IPS-11a (cell line): ENCODE measurements around the gene NFIX.

Source experiments
- H3K4me3 ChIP-seq: one replicate; pipeline ENCODE4 v1.5.1; 2013; ENCODE audit warnings: low read depth, low read length, control low read depth

Gene NFIX

DNA sequence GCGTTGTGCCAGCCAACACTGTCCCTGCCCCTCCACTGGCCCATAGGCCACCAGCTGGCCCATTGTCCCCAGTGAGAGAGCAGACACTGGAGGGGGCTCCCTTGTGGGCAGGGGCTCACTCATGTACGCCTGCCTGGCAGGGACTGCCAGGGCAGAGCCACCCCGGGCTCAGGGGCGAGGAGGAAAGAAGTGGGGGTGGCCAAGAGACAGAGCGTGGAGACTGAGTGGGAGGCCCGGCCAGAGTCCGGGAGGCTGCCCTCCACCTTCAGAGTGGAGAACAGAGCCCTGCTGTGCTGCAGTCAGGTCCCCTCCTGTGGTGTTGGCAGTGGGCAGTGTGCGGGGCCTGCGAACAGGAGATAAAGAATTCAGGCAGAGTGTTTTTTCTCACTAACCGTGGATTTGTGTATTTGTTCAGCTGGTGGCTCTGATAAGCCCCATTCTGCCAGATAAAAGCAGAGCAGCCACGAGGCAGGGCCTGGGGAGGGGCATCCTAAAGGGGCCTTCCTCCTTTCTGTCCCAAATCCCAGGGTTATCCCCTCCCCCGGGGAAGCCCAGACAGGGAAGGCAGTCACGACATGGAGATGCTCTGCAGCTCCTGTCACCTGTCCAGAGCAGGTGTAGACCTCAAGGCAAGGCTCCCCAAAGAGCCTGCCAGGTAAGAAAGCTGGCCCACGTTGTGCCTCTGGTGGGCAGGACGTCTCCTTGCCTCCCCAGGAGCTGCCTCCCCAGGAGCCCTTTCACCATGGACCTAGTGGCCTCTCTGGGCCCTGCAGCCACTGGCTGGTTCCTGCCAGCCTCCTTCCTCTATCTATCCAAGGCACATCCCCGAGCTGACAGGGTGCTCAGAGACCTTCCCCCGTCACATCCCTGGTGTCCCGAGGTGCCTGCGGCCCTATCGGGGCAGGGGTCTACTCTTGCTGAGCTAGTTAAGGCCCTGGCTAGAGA lies 74.4 kb downstream of the NFIX start:
- H3K4me3 ChIP-seq: no peak overlapping the region

DNA sequence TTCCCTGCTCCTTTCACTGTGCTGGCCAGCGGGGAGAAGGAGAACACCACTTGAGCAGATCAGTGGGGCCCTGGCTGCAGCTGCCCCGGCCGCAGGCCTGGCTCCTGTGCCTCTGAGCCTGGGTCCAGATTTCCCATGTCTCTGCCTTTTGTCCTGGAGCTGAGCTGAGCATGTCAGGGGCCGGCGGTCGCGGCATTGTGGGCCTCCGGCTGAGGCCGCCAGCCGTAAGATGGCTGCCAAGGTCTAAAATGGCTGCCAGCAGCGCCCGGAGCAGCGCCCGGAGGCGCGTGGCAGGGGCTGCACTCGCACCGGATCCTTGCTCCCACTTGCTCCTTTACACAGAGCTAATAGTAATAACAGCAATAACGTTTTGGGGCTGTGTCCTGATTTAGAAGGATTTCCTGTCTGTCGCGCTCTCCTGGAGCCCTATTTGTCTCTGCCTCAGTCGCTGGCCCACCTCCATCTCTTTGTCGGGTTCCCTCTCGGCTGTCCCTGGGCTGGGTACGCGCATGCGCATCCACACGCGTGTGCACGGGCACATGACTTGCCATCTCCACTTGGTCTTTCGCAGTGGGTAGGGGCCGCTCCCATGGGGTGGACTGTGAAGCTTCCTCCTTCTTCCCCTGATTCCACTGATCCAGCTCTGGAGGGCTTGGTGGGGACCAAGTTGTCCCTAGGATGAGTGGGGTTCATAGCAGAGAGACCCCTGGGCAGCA lies 75.3 kb downstream of the NFIX start:
- H3K4me3 ChIP-seq: no peak overlapping the region

DNA sequence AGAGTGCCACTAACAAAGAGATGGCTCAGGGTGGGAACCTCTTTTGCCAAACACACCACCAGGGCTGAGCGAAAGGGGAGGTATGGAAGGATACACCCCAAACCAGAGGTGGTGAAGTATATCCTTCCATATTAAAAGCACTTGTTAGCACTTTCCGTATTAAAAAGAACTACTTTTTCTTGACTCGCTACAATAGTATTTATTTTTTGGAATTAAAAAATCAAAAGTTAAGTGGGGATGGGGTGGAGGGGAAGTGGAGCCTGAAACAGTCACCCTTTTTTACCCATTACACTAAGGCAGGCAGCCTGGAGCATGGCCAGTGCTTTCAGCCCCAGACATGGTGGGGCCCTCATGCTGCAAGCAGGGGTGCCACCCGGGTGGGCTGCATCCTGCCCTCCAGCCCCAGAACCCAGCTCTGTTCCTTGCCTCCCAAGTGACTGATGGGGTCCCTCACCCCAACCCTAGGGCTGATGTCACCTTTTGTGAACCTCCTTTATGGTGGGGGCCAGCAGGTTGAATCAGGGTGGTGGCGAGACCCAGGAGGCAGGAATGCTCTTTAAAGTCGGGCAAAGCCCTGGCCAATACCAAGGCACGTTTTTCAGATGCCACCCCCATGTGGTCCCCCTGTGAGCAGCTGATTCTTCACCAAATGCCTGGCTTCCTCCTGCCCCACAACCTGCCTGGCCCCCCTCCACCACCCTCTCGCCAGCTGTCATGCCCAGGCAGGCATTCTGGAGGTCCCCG lies 76.3 kb downstream of the NFIX start:
- H3K4me3 ChIP-seq: no peak overlapping the region

- no peak overlapping the region for H3K4me3 ChIP-seq
Observed at GRCh38 chr19:13072188-13072908, 77.1 kb downstream of the NFIX start.

DNA sequence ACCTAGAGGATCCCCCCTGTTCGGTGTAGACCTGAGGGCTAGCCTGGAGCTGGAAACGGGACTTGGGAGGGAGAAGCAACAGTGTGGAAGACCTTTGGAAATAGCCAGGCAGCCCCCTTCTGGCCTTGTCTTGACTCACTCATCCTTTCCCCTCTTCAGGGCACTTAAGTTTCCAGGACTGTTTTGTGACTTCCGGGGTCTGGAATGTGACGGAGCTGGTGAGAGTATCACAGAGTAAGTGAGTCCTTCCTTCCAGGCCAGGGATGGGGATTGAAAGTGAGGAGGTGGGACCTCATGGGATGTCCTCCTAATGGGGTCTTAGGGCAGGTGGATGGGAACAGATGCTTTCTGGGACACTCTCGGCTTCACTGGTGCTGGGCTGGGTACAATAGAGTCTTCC lies 78.0 kb downstream of the NFIX start:
- H3K4me3 ChIP-seq: no peak overlapping the region

- H3K4me3 ChIP-seq: no peak overlapping the region
Observed at GRCh38 chr19:13074378-13074777, 79.1 kb downstream of the NFIX start.

GRCh38 chr19:13076320-13076719 lies 81.0 kb downstream of the NFIX start:
- H3K4me3 ChIP-seq: no peak overlapping the region

DNA sequence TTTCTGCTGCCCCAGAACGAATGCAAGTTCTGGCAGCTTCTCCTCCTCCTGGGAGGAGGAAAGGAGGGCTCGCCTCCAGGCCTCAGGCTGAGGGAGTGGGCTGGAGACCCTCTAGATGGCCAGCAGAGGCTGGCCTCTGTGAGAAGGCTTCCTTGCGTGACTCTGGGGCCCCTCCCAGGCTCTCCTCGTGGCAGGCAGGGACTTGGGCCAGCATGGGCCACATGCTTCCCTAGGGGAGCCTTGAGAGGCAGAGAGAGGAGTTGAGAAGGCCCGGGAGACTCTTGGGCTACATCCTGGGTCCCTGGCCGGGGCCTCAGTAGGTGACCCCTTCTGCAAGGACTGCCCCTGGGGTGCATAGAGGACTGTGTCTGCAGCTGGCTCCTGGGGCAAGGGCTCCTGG lies 81.5 kb downstream of the NFIX start:
- H3K4me3 ChIP-seq: no peak overlapping the region

DNA sequence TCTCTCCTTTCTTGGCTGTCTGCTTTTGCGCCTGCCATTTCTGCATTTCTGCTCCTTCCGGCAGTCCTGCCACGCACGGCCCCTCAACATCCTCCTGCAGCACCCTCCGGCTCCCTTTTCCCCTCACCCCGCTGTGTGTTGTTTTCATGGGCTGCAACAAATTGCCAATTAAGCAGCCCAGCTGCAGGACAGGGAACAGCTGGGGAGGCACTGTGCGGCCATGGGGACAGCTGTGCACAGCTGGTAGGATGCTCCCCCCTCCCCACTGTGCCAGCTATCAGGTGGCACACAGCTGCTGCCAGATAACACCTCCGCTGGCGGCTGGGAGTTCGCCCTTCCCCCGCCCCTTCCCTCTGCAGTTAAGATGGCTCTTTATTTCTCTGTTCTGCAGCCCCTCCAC lies 82.0 kb downstream of the NFIX start:
- H3K4me3 ChIP-seq: no peak overlapping the region

GRCh38 chr19:13078381-13078780 lies 83.1 kb downstream of the NFIX start:
- H3K4me3 ChIP-seq: no peak overlapping the region

DNA sequence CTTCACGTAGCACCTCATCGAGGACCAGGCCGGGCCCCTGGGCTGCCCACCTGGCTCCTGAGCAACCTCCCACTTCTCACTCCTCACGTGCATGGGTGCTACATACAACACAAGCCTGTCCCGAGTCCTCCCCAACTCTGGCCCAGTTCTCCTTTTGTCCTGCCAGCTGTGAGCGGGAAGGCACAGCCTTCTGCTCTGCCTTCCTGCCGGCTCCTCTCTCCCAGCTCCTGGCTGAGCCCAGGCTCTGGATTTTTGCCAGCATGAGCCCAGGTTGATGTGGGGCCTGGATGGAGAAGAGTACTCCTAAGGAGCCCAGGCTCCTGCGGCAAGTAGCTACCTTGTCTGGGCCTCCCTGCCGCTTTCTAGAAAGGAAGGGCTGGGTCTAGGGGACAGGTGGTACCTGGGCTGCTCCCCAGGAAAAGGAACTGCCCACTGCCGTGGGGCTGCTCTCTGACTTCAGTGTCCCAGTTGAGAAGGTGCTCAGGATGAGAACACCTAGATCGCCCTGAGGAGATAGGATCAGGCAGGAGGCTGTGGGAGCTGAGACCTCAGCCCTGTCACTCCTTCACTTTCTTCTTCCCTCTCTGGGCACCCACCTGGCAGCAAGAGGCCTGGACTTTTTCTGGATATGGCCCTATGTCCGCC lies 83.7 kb downstream of the NFIX start:
- no peak overlapping the region for H3K4me3 ChIP-seq

DNA sequence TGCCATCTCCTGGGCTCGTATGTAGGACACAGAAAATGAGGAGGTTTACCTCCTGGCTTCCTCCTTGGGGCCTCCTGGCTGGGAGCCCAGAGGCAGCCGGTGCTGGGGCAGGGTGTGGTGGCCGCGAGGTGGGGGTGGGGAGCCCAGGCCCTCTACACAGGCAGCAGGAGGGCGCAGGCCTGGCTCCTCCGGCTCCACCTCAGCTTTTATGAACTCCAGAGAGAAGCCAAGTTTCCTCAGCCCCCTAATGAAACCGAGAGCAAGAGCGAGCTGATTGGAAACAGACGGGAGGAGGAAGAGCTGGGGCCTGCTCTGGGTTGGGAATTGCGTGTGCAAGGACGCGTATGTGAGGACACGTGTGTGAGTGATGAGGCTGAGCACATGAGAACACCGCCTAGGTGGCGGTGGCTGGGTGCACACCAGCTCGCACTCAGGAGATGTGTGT lies 84.3 kb downstream of the NFIX start:
- no peak overlapping the region for H3K4me3 ChIP-seq

- no peak overlapping the region for H3K4me3 ChIP-seq
Observed at GRCh38 chr19:13082192-13083007, 87.1 kb downstream of the NFIX start.

GRCh38 chr19:13083008-13083404 lies 87.7 kb downstream of the NFIX start:
- H3K4me3 ChIP-seq: no peak overlapping the region

DNA sequence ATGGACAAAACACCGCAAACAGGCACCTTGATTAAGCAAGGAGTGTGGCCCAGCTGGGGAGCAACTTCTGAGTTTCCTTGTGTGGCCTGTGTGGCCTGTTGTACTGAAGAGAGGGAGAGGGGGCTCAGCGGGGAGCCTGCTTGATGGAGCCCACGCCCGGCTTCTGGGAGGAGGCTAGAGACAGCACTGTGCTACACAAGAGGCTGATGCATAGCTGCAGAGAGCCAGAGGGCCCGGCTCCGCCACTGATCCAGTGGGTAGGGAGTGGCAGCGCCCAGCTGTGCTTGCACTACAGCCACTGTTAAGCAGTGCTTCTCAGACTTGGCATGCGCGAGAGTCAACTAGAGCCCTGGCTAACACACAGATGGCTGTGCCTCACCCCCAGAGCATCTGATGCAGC lies 88.4 kb downstream of the NFIX start:
- H3K4me3 ChIP-seq: no peak overlapping the region

GRCh38 chr19:13085666-13086065 lies 90.4 kb downstream of the NFIX start:
- H3K4me3 ChIP-seq: no peak overlapping the region

DNA sequence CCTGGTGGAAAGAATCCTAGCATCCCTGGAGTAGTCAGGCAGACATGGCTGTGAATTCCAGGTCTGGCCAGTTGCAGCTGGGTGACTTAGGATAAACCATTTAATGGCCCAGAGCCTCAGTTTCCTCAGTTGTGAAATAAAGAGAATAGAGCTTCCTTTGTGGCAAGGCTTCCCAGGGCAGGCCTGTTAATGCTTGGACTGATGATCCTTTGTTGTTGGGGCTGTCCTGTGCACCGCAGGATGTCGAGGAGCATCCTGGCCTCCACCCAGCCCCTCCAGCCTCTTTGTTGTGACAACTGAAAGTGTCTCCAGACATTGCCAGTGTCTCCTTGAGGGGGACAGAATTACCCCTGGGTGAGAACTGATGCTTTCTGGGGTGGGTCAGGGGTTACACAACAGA lies 91.1 kb downstream of the NFIX start:
- H3K4me3 ChIP-seq: no peak overlapping the region

DNA sequence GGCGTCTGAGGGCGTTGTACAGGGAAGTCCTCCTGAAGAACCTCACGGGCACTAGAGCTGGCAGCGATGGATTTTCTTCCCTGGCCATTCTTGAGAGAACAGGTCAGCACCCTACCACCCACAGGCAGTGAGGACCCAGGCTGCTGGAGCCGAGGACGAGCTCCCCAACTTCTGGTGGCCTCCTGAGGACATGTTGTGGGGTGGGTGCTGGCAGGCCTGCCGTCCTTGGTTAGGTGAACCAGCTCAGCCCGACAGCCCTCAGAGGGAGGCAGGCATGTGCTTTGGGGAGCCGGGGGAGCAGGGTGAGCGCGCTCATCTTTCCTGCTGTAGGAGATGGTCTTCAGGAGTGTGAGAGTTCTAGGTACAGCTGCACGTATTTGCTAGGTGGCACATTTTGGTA lies 92.0 kb downstream of the NFIX start:
- H3K4me3 ChIP-seq: no peak overlapping the region

DNA sequence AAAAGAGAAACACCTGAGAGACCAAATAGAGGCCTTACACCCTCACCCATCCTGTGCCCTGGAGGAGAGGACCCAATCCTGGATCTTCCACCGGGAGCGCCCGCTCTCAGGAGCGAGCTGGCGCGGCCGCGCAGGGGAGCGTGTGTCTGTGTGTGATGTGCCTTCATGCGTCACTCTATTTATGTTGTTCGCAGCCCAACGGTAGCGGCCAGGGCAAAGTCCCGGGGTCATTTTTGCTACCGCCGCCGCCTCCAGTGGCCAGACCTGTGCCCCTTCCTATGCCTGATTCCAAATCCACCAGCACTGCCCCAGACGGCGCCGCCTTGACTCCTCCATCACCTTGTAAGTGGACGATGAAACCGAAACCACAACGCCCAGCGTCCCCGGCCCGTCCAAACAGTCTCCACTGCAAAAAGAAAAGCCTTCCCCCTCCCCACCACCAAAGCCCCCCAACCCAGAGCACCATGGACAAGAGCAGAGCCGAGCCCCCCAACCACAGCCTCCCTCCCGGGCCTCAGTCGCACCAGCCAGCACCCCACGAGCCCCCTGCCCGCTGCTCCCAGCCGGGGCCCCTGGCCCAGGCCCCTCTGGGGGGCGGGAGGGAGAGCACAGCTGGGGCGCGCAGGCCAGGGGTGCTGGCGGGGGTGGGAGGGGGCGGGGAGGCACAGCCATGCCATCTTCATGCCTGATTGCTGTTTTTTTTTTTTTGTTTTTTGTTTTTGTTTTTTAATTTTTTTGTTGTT lies 92.7 kb downstream of the NFIX start:
- H3K4me3 ChIP-seq: no peak overlapping the region
